Parathyroid adenoma (tissue), 2 donors: ENCODE data around the gene FAM193A.

Source experiments
- H2AFZ ChIP-seq: fragments of 300-600 bp; sonication (generic); one replicate; pipeline ENCODE4 v1.7.0; 2017; ENCODE audit warnings: antibody characterized with exemption, mild to moderate bottlenecking
- H3K27ac ChIP-seq: fragments of 300-600 bp; sonication (generic); one replicate; pipeline ENCODE4 v1.7.0; 2017
- H3K27me3 ChIP-seq: fragments of 300-600 bp; sonication (generic); one replicate; pipeline ENCODE4 v1.7.0; 2017; ENCODE audit warnings: low read length; ENCODE audit not compliant: control insufficient read depth, insufficient read depth
- H3K36me3 ChIP-seq: fragments of 300-600 bp; sonication (generic); one replicate; pipeline ENCODE4 v1.7.0; 2017; ENCODE audit warnings: low read length; ENCODE audit not compliant: control insufficient read depth, insufficient read depth
- H3K4me1 ChIP-seq: fragments of 300-600 bp; sonication (generic); one replicate; pipeline ENCODE4 v1.7.0; 2017; ENCODE audit warnings: control low read depth
- H3K4me2 ChIP-seq: fragments of 300-600 bp; sonication (generic); one replicate; pipeline ENCODE4 v1.7.0; 2017; ENCODE audit warnings: low read length
- H3K4me3 ChIP-seq: fragments of 300-600 bp; sonication (generic); one replicate; pipeline ENCODE4 v1.7.0; 2017; ENCODE audit warnings: low read depth, low read length
- H3K79me2 ChIP-seq: fragments of 300-600 bp; sonication (generic); one replicate; pipeline ENCODE4 v1.7.0; 2017; ENCODE audit warnings: control low read depth
- H3K9ac ChIP-seq: fragments of 300-600 bp; sonication (generic); one replicate; pipeline ENCODE4 v1.7.0; 2017; ENCODE audit warnings: mild to moderate bottlenecking
- H3K9me3 ChIP-seq: fragments of 300-600 bp; sonication (generic); one replicate; pipeline ENCODE4 v1.7.0; 2017; ENCODE audit warnings: low read length; ENCODE audit not compliant: control insufficient read depth
- CTCF ChIP-seq: fragments of 300-600 bp; sonication (generic); IDR thresholded peaks from one replicate; pipeline ENCODE4 v1.7.0; 2017; ENCODE audit warnings: antibody characterized with exemption, mild to moderate bottlenecking
- donor health status: primary hyperparathyroidism.

FAM193A gene

GRCh38 chr4:2686379-2687265 is 150.2 kb downstream of the FAM193A start:
- no peaks in the 10 kb centered on the region for H3K27me3 ChIP-seq
- H3K4me2 ChIP-seq, result no peak overlapping the region
- no peaks in the 10 kb centered on the region for H3K36me3 ChIP-seq
- no peak overlapping the region for H3K4me3 ChIP-seq
- TF ChIP-seq CTCF, result no peak
- no peaks in the 10 kb centered on the region for H3K9me3 ChIP-seq
- H2AFZ ChIP-seq, result no peak overlapping the region
- H3K4me1 ChIP-seq, result no peaks in the 10 kb centered on the region
- H3K9ac ChIP-seq, result no peak overlapping the region
- peaks cover 4% of the 10 kb centered on the region for H3K79me2 ChIP-seq
- H3K27ac ChIP-seq, result no peak overlapping the region

- no peaks in the 10 kb centered on the region for H3K27me3 ChIP-seq
- H3K4me2 ChIP-seq, result no peak overlapping the region
- H3K4me3 ChIP-seq, result no peak overlapping the region
- H3K27ac ChIP-seq, result no peak overlapping the region
- no peak overlapping the region for H3K9ac ChIP-seq
- H3K36me3 ChIP-seq, result no peaks in the 10 kb centered on the region
- peaks cover 3% of the 10 kb centered on the region for H3K79me2 ChIP-seq
- no peaks in the 10 kb centered on the region for H3K4me1 ChIP-seq
- no peaks in the 10 kb centered on the region for H3K9me3 ChIP-seq
- H2AFZ ChIP-seq, result no peak overlapping the region
- TF ChIP-seq CTCF, result no peak
Observed at GRCh38 chr4:2688281-2688680, 151.8 kb downstream of the FAM193A start.

GRCh38 chr4:2688697-2689096 is 152.2 kb downstream of the FAM193A start:
- no peak overlapping the region for H3K9ac ChIP-seq

GRCh38 chr4:2689114-2689513 is 152.7 kb downstream of the FAM193A start:
- no peak overlapping the region for H3K9ac ChIP-seq
- H3K9me3 ChIP-seq, result no peaks in the 10 kb centered on the region
- H3K27me3 ChIP-seq, result no peaks in the 10 kb centered on the region
- H3K27ac ChIP-seq, result no peak overlapping the region
- H3K4me3 ChIP-seq, result no peak overlapping the region
- no peaks in the 10 kb centered on the region for H3K36me3 ChIP-seq
- no peak overlapping the region for H2AFZ ChIP-seq
- no peaks in the 10 kb centered on the region for H3K4me1 ChIP-seq
- peaks cover 2% of the 10 kb centered on the region for H3K79me2 ChIP-seq
- no peak overlapping the region for H3K4me2 ChIP-seq
- no peak for TF ChIP-seq CTCF

More at GRCh38 chr4:2688697-2689096, 152.2 kb downstream of the FAM193A start:
- H3K36me3 ChIP-seq, result no peaks in the 10 kb centered on the region
- H3K9me3 ChIP-seq, result no peaks in the 10 kb centered on the region
- no peaks in the 10 kb centered on the region for H3K4me1 ChIP-seq
- H3K4me3 ChIP-seq, result no peak overlapping the region
- H2AFZ ChIP-seq, result no peak overlapping the region
- peaks cover 2% of the 10 kb centered on the region for H3K79me2 ChIP-seq
- TF ChIP-seq CTCF, result no peak
- H3K4me2 ChIP-seq, result no peak overlapping the region
- H3K27ac ChIP-seq, result no peak overlapping the region
- H3K27me3 ChIP-seq, result no peaks in the 10 kb centered on the region
